ENCODE measurements around the gene BICD2. TPM values are rescaled to one million over a fixed set of nuclear protein-coding genes. Genes with fewer than 3 reads are reported as not detected.

Gene BICD2
- total and polyA plus RNA-seq, 2 donors (not counting 1 experiment from before 2014, with no cell fraction given) = 33.2 to 49.5 TPM

DNA sequence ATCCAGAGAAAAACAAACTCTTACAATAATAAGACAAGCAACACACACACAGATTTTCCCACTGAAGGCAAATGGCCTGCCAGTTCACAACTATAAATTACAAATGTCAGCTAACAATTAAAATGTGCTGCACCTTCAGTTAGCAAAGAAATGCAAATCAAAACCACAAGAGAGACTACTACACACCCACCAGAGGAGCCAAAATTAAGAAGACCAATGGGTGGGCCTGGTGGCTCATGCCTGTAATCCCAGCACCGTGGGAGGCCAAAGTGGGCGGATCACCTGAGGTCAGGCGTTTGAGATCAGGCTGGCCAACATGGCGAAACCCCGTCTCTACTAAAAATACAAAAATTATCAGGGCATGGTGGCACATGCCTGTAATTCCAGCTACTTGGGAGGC is 79.6 kb downstream of the BICD2 start:
- Mint-ChIP-seq H3K9me3 (ENCODE audit: insufficient read depth) (peaks cover 6% of the 10 kb centered on the region), H3K27ac (no peak overlapping the region), H3K4me3 (no peak overlapping the region), H3K4me1 (peaks cover 9% of the 10 kb centered on the region), H3K27me3 (no peaks in the 10 kb centered on the region)
- Histone ChIP-seq H3K4me3 (ENCODE audit: control extremely low read depth in 1 of 5, extremely low read depth in 1 of 5, insufficient read depth in 1 of 5, low read depth in 2 of 5, low read length in 4 of 5) (no peak overlapping the region), H4K20me1 (ENCODE audit: control insufficient read depth, insufficient read depth, low read length, poor library complexity, severe bottlenecking) (no peaks in the 10 kb centered on the region), H3K27ac (ENCODE audit: low read length in 2 of 2) (no peak overlapping the region), H2AFZ (ENCODE audit: insufficient read depth, low read depth, low read length, poor library complexity, severe bottlenecking) (no peak overlapping the region), H3K79me2 (ENCODE audit: control insufficient read depth, insufficient read depth, low read length) (no peaks in the 10 kb centered on the region), H3K27me3 (replicated peaks in 1 of 4; ENCODE audit: control extremely low read depth in 1 of 4, control insufficient read depth in 3 of 4, insufficient read depth in 4 of 4, low read length in 3 of 4) (no peaks in the 10 kb centered on the region), H3K9me3 (ENCODE audit: control extremely low read depth in 1 of 3, control insufficient read depth in 2 of 3, insufficient read depth in 1 of 3, low read length in 2 of 3) (peaks cover 0 to 20% (median 3%) of the 10 kb centered on the region in 3 donors), H3K4me1 (ENCODE audit: control insufficient read depth in 2 of 2, insufficient read depth in 2 of 2, low read length in 2 of 2) (peaks cover 0 to 3% of the 10 kb centered on the region in 2 donors), H3K36me3 (replicated peaks in 1 of 2; ENCODE audit: control extremely low read depth in 1 of 2, control insufficient read depth in 1 of 2, extremely low read depth in 1 of 2, insufficient read depth in 2 of 2, low read length in 1 of 2) (no peaks in the 10 kb centered on the region), H3K9ac (ENCODE audit: low read length) (no peak overlapping the region), H3K4me2 (replicated peaks; ENCODE audit: low read depth, low read length, poor library complexity, severe bottlenecking) (no peak overlapping the region)
- DNase-seq (no peak), ATAC-seq (ENCODE audit: low read depth) (no peak)
- POLR2A ChIA-PET = no interaction called here
- intact Hi-C loops (cut with micrococcal nuclease) = no loop called here
- WGBS (ENCODE audit: insufficient coverage) = 70% methylated on average over 3 of the region's 5 CpGs
- TF ChIP-seq EZH2 (IDR thresholded peaks at IDR 0.05; ENCODE audit: borderline replicate concordance, insufficient read depth, low read depth, low read length, poor library complexity, severe bottlenecking) = no peak
- TF ChIP-seq, protein P1, sequence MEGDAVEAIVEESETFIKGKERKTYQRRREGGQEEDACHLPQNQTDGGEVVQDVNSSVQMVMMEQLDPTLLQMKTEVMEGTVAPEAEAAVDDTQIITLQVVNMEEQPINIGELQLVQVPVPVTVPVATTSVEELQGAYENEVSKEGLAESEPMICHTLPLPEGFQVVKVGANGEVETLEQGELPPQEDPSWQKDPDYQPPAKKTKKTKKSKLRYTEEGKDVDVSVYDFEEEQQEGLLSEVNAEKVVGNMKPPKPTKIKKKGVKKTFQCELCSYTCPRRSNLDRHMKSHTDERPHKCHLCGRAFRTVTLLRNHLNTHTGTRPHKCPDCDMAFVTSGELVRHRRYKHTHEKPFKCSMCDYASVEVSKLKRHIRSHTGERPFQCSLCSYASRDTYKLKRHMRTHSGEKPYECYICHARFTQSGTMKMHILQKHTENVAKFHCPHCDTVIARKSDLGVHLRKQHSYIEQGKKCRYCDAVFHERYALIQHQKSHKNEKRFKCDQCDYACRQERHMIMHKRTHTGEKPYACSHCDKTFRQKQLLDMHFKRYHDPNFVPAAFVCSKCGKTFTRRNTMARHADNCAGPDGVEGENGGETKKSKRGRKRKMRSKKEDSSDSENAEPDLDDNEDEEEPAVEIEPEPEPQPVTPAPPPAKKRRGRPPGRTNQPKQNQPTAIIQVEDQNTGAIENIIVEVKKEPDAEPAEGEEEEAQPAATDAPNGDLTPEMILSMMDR (IDR thresholded peaks at IDR 0.05) = no peak
- CTCF ChIA-PET = no interaction called here

DNA sequence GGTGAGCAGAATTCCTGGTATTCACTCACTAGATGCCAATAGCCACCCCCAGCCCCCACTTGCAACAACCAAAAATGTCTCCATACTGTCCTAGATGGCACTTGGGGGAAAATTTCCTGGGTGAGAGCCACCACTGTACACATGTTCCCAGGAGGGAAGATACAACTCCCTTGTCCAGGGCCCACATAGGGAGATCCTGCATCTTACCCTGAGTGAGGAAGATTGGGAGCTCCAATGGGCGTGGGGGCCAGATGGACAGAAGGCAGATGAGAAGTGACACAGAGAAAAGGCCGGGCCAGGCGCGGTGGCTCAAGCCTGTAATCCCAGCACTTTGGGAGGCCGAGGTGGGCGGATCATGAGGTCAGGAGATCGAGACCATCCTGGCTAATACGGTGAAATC is 82.4 kb downstream of the BICD2 start:
- no peaks in the 10 kb centered on the region for H3K79me2 ChIP-seq (ENCODE audit: control insufficient read depth, insufficient read depth, low read length)
- DNase-seq = no peak
- Mint-ChIP-seq H3K9me3 (ENCODE audit: insufficient read depth) (peaks cover 5% of the 10 kb centered on the region), H3K4me1 (peaks cover 9% of the 10 kb centered on the region), H3K27ac (no peak overlapping the region), H3K4me3 (no peak overlapping the region), H3K27me3 (no peaks in the 10 kb centered on the region)
- WGBS (ENCODE audit: insufficient coverage) = 100% methylated on average over 1 of the region's 8 CpGs
- no peak for ATAC-seq (ENCODE audit: low read depth)
- ChIA-PET POLR2A (no interaction called here), CTCF (no interaction called here)
- peaks cover 0 to 3% of the 10 kb centered on the region in 2 donors for H3K4me1 ChIP-seq (ENCODE audit: control insufficient read depth in 2 of 2, insufficient read depth in 2 of 2, low read length in 2 of 2)
- no peaks in the 10 kb centered on the region for H4K20me1 ChIP-seq (ENCODE audit: control insufficient read depth, insufficient read depth, low read length, poor library complexity, severe bottlenecking)
- no peak overlapping the region for H3K4me2 ChIP-seq (replicated peaks; ENCODE audit: low read depth, low read length, poor library complexity, severe bottlenecking)
- no peak overlapping the region for H3K27ac ChIP-seq (ENCODE audit: low read length in 2 of 2)
- H2AFZ ChIP-seq (ENCODE audit: insufficient read depth, low read depth, low read length, poor library complexity, severe bottlenecking) = no peak overlapping the region
- intact Hi-C loops (cut with micrococcal nuclease) = no loop called here
- H3K27me3 ChIP-seq (replicated peaks in 1 of 4; ENCODE audit: control extremely low read depth in 1 of 4, control insufficient read depth in 3 of 4, insufficient read depth in 4 of 4, low read length in 3 of 4) = no peaks in the 10 kb centered on the region
- H3K9ac ChIP-seq (ENCODE audit: low read length) = no peak overlapping the region
- H3K4me3 ChIP-seq (ENCODE audit: control extremely low read depth in 1 of 5, extremely low read depth in 1 of 5, insufficient read depth in 1 of 5, low read depth in 2 of 5, low read length in 4 of 5) = no peak overlapping the region
- H3K36me3 ChIP-seq (replicated peaks in 1 of 2; ENCODE audit: control extremely low read depth in 1 of 2, control insufficient read depth in 1 of 2, extremely low read depth in 1 of 2, insufficient read depth in 2 of 2, low read length in 1 of 2) = no peaks in the 10 kb centered on the region
- no peak for TF ChIP-seq EZH2 (IDR thresholded peaks at IDR 0.05; ENCODE audit: borderline replicate concordance, insufficient read depth, low read depth, low read length, poor library complexity, severe bottlenecking)
- TF ChIP-seq, protein P1 (IDR thresholded peaks at IDR 0.05) = no peak
- H3K9me3 ChIP-seq (ENCODE audit: control extremely low read depth in 1 of 3, control insufficient read depth in 2 of 3, insufficient read depth in 1 of 3, low read length in 2 of 3) = peaks cover 0 to 5% (median 0%) of the 10 kb centered on the region in 3 donors
